HG02763 (cell line): ENCODE results near the gene SLC23A2.
"Not testable (repeated sequence)": the region's sequence is repeated elsewhere in the genome, so short reads cannot be mapped to it uniquely, and the experiment has no call there.

Experiments used
- ATAC-seq: cut with Tn5 transposase; IDR thresholded peaks from one replicate; pipeline ENCODE4 v1.9.1; 2021; ENCODE audit warnings: mild to moderate bottlenecking, moderate library complexity; ENCODE audit not compliant: unreplicated experiment

Gene SLC23A2

DNA sequence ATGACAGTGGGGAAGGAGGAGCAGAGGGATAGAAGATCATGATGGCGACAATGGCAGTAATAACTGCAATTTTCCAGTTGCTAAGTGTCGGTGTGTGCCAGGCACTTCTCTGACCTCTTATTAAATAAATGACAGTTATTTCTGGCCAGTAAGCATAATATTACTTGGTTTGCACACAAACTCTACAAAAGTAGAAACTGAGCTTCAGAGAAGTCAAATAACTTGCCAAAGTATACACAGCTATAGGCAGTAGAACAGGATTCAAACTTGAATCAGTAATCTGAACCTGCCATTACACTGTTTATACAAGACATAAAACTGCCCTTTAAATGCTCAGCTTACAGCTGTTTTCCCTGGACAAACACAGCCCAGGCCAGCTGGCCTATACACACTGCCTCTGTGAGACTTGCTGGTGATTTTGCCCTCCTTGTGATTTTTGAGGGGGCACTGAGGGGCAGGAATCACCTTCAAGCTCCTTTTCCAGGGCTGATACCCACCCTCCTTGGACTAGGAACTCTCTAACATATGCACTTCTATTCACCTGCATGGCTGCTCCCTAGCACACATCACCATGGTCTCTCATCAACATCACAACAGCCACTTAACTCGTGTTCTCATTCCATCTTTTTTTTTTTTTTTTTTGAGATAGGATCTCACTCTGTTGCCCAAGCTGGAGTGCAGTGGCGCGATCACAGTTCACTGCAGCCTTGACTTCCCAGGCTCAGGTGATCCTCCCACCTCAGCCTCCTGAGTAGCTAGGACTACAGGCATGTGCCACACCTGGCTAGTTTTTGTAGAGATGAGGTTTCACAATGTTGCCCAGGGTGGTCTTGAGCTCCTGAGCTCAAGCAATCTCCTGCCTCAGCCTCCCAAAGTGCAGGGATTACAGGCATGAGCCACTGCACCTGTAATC, 63.6 kb downstream of the SLC23A2 start:
- ATAC-seq, result no peak

DNA sequence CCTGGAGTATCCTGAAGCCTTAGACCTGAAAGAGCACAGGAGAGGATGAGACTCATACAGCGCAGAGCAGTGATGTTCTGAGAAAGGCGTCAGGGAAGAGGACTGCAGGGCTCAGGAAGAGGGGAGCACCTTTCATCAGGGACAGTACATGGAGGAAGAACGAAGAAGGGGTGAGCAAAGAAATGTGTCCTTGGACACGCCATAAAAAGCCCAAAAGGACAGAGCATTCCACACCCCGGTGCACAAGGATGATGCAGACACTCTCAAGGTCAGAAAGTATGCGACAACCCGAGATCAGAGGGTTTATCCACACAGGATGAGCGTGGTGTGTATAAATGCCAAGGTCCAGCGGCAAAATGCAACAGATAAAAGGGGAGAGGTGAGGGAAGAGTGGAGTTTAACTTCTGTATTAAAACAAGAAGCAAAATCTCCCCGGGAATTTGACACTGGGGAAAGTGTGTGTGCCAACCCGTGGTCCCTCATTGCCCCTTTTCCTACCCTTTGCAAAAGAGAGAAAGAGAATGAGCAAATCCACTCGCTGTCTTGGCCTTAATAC, 64.4 kb downstream of the SLC23A2 start:
- no peak for ATAC-seq

DNA sequence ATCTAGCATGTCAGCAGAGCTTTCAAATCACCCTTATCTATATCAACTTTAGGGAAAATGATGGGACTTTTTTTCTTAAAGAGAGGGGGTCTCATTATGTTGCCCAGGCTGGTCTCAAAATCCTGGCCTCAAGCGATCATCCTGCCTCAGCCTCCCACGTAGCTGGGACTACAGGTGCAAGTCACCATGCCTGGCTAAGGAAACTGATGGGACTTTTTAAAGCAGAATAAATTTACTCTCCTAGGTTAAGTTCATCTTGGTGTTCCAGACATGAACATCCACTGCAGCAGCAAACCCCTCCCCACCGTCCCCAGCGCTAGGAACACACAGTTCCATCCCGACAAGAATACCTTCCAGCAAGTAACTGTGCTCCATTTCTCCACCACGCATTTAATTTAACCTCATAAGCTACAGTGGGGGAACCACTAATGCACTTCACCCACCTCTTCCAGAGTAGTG, 64.9 kb downstream of the SLC23A2 start:
- no peak for ATAC-seq

DNA sequence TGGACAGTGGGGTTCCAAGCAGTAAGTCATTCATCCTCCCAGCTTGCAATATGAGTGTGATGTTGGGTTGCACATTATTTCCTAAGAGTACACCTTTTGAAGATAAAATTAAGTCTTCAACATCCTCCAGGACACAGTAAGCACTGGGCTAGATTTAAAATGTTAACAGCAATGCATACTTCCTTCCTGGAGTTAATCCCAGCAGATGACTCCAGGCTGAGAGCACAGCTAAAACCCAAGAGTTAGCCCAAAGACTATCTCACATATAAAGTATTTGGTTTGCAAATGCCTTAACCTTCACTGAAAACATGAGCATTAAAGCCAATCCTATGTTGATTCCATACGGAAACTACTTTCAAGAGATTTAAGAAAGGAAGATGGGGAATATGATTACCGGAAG, 69.2 kb downstream of the SLC23A2 start:
- ATAC-seq, result no peak

DNA sequence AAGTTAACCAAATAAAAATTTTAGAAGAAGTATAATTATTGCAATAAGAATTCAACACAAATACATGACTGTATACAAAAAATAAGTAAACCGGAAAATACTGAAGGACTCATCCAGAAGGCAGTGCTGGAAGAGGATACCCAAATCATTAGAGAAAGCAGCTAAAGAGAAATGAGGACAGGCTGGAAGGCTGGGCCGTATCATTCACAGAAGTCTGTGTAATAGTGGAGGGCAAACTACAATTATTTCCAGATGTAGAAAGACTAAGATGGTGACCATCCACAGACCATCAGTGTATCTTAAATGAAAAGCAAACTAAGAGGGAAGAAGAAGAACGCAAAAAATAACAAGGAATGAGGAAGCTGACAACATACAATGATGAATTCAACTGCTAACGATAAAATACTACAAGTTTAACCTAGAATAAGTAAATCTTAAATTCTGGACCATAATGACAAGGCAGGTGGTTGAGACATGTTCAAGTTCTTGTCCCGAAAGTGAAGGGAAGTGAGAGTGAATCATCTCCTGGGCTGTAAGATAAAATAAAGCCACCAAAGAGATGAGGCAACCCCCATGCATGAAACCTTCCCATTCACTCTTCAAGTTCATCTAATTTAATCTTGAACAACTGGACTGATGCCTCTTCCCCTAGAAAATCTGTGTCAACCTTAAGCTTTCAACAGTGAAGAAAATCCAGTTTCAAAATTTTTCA, 71.5 kb downstream of the SLC23A2 start:
- ATAC-seq, result no peak

DNA sequence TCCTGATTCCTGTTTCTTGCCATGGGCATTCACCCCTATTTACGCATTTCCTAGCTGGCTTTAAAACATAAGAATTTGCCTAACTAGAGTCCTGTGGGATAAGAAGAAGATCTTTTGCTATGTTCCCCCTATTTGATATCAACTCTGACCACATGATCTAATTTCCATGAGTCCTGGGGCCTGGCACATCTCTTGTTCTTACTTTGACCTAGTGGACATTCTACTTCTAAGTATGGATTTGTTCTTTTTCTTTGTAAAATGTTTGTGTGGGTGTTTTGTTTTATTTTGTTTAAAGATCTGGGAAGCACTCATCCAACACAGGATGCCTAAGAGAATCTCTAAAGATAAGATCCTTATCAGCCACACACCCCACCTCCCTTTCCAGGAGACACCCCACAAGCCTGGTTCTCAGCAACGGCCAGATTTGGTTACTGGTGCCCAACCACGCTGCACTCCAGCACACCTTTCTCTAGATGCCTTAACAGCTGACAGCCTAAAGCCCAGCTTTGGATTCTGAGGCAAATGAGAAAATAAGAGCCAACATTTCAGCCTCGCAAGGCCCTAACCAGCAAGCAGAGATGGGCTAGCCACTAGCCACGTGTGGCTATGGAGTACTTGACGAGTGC, 74.7 kb downstream of the SLC23A2 start:
- ATAC-seq, result no peak

DNA sequence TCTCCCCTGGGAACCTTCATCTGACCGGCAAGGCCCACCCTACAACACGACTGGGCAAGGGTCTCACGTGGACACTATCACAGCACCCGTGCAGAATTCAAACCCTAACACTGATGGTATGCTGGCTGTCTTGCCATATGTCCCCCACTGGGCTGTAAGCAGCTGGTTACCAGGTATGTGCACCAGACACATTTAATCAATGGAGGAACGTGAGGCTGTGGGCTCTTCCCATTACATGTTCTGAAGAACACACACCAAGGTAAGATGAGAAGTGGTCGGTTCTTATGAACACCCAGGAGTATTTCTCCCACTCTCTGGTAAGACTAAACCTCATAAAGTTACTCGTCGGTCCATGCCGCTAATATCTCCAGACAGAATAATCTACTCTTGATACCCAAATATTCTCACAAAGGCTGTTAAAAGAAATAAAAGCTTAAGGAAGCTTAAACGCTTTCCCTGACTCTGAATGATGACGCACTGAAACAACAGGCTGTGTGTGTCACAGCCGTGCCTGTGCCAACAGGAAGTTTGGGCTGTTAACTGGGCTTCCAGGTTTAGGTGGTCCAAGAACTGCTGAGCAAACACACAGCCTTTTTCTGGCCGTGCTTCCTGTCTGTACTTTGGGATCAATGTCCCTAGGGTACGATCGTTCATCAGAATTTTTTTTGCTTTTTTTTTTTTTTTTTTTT, 75.3 kb downstream of the SLC23A2 start:
- ATAC-seq, result no peak

DNA sequence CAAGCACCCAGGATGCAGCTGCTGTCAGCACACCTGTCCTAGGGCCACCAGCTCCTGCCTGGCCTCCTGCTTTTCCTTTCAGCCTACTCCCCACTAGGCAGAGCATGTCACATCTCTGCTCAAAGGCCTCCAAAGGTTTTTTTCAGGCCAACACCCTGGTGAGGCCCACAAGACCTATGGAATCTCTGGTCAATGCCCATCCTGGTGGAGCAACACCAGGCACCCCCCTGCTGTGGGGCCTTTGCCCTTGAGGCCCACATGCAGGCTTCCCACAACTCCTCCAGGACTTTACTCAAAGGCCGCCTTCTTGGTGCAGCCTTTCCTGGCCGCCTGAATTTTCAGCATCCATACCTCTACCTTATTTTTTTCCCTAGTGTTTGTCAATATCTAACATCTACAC, 76.9 kb downstream of the SLC23A2 start:
- ATAC-seq, result no peak

DNA sequence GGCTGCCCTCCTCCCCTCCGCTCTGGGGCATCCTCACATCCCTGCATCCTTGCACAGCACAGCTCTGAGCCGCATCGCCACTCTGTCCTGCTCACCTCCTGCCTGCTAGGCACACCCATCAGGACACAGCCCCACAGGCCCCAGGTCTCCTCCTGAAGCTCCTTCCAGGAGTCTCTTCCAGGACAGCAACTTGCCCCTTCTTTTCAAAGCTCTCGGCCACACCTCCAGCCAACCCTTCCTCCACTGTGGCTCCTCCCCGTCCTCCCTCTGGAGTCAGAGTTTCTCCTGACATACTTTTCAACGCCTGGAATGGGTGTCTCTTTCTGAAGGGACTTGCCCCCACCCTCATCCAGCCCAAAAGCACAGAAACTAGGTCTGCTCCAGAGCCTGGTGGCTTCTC, 77.3 kb downstream of the SLC23A2 start:
- ATAC-seq, result no peak

DNA sequence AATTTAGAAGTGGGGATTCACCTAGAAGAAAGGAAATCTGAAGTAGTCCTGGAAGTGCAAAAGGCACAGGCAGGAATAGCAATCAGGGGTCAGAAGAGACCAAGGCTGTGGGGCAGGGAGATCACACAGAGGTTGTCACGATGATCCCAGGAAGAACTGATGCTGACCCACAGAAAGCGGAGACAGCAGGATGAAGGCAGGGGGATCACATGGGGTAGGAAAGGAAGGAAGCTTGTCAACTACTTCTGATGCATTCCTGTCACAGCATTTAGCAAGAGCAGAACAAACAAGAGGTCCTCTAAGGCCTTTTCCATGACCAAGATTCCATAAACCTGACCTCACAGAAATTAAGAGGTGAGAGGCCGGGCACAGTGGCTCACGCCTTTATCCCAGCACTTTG, 79.1 kb downstream of the SLC23A2 start:
- ATAC-seq, result no peak

DNA sequence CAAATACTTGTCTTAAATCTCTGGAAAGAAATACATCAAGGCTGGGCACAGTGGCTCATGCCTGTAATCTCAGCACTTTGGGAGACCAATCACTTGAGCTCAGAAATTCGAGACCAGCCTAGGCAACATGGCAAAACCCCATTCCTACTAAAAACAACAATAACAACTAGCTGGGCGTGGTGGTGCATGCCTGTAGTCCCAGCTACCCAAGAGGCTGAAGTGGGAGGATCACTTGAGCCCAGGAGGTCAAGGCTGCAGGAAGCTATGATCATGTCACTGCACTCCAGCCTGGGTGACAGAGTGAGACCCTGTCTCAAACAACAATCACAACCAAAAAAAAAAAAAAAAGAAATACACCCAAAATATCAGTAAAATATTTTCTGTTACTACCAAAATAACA, 80.0 kb downstream of the SLC23A2 start:
- ATAC-seq, result not testable (repeated sequence)

DNA sequence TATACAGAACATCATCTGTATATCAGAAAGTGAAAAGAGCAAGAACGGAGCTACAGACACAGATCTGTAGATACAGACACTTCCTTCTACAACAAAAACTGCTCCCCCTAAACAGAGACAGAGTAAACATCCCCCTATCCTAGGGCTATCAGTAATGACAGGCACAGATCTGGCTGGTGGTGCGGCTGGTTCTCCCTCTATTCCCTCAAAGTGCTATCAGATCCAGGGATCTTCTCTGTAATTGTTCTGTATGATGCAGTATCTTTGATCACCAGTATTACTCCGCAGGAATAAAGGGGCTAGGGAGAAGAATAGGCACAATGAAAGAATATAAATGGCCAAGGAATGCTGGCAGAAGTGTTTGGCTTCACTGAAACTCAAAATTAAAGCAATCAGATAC, 80.7 kb downstream of the SLC23A2 start:
- ATAC-seq, result no peak

DNA sequence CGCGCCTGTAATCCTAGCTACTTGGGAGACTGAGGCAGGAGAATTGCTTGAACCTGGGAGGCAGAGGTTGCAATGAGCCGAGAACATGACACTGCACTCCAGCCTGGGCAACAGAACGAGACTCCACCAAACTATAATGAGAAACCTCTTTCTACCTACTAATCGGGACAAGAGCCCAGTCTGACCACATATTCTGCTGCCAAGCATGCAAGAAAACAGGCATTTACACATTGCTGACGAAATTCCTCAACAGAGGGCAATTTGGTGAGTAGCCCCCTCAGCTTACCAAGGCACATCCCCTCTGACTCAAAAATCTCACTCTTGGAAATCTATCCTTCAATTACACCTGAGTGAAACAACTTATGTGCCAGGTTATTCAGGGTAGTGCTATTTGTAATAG, 81.2 kb downstream of the SLC23A2 start:
- no peak for ATAC-seq

DNA sequence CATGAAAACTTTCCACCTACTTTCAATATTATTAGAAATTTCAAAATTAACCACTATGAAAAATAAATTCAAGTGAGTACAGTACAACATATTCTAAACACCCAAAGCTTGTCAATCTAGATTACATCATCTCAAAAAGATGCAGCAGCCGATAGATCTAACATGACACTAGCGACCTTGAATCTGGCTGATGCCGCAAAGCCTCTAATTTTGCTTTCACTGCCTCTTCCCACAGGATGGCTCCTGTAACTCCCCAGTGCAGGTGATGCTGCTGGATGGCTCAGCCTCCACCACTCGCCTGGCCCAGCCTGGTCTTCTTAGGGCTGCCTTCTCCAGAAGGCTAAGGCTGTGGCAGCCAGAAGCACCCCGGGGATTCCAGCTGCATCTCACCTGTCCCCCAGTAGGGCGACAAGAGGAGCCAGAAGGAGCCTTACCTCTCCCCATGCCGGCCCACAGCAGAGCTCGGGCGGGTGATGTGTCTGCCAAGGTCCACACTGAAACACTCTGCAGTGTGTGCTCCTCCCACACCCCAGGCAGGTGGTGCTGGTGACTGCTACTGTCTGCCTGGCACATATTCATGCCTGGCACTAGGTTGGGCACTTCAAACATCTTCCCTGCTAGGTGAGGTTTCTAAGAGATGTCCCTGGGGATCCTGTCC, 82.1 kb downstream of the SLC23A2 start:
- ATAC-seq, result no peak

DNA sequence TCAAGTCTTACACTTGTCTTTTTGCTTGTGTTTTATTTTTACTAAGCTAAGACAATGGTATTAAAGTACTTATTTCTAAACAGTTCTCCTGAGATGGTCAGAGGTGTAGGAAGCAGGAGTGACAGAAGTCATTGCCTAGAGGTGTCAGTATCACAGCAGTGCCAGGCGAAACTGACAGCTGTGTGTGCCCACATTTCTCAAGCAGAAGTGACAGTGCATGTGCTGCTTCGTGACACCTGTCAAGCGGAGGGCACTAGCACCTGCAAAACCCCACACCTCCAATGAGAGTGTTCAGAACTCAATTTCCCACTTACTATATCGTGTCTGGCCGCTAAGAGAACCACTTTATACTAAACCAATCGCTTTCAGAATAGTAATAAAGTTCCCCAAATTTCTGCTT, 82.8 kb downstream of the SLC23A2 start:
- no peak for ATAC-seq

DNA sequence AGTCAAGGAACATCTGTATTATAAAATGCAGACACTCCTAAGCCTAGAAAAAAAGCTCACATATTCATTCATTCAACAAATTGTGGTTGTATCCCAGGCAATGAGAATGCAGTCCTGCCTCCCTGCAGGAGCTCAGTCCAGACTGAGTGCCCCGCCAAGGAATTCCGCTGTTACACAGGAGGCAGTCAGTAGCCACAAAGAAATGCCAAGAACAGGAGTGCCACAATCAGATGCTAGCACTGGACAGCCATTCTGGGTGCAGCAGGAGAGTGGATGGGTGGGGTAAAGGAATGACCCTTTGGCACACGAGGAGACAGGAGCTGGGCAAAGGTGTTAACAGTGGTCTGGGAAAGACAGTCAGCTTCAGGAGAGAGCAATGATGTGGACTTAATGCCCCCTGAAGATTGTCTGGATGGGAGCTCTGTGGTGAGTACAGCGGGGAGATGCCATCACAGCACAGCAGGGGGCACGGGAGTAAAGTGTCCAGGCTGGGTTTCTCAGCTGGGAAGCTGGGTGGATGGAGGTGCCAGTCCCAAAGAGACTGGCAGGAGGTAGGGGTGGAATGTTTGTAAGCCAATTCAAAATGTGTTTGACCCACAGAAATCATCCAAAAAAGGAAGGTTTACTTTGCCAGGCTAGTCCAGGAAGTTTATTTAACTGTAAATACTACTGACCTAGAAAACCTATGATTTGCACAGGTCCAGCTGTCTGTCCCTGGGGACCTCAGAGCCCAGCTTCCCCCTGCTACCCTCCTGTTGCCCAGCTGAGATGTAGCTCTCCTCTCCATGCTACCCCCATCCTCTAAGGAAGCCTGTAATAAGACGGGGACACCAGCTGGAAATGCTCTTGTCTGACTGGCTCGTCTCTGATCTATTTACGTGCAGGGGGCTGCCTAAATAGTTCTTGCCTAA, 84.1 kb downstream of the SLC23A2 start:
- no peak for ATAC-seq

DNA sequence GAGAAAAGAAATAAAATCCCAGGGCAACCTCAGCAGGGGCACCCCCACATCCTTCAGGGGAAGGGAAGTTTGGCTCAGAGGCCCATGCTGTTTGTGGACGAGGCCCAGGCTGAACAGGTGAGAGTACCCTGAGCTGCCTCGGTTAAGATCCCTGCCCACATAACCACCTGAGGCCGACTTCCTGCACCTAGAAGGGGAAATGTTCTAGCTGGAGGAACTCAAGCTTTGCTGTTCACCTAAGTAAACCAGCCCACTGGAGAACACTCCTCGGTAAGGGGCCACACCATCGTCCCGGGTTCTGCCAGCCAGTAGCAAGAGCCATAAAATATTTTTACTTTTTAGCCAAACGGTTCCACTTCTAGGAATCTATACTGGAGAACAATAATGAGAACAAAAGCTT, 88.2 kb downstream of the SLC23A2 start:
- no peak for ATAC-seq

DNA sequence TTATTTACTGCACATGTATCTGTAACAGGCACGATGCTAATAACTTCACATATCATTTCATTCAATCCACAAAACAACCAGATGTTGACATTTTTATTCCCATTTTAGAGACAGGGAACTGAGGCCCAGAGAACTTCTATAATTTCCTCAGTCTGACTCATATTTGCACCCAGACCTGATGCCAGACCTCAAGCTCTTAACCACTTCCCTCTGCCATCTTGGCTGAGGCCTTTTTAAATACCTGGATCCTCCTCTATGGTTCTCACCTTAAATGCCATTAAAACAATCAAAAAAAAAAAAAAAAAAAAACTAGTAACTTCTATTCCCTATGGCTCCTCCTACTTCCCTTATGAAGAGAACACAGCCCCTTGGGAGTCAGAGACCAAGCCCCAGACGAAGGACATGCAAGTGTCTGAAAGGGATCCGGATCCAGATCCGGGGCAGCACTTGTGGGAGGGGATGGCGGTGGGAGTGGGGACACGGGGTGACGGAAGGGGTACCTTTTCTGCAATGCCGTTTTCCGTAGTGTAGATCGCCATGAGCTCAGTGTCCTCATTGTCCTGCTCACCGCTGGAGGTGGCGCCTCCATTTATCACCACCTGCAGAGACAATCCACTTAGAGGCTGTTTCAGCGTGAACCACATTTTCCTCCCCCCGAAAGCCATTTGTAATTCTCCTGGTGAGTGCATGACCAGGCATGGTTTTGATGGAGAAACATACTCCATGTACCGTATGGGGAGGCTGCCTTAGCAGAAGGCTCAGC, 88.7 kb downstream of the SLC23A2 start:
- no peak for ATAC-seq

DNA sequence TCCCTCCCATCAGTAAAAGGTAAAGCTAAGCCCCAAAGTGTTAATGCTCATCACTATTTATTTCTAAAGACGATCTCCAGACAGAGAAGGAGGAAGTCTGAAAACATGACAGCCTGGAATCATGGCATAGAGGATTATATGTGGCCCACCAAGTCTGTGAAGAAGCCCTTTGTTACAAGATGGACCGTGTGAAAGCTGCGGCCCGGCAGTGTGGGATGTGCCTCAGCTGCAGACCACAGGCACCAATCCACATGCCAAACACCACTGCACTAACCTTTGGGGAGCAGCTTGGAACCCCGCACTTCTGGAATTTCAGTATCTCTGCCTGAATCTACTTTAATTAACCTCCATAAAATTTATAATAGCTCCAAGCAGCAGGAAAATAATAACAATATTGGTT, 90.4 kb downstream of the SLC23A2 start:
- no peak for ATAC-seq
